ENCODE measurements around the gene DCBLD1.

The DCBLD1 gene

DNA sequence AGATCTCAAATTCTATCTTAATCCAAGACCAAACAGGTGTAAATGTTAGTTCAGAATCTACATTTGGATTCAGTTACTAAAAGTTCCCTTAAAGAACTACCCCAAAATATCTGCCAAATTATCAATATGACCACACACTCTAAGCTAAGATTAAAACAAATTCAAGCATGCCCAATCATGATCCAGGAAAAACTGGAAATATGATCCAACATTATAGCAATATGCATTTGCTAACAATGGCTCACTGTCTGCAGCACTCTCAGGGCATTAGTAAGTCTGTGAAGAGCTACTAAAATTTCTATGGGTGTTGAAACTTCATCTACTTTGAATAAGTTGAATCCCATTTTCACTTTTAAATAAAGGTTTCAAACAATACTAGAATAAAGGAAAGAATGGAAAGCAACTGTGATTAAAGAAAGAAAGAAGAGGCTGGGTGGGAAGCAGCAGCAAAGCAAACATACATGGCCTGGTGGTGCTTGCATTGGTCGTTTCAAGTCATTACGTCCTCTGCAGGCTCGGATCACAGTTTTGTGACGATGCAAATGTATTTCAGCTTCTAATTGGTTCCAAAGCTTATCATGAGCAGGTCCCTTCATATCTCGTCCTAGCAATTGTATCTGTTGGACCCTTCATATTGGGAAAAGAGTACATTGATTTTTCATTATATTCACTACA lies 90.7 kb downstream of the DCBLD1 start:
- TF ChIP-seq POLR2AphosphoS5 (IDR thresholded peaks at IDR 0.05; ENCODE audit: low read depth, low read length) (no peak), TAF1 (IDR thresholded peaks at IDR 0.05; ENCODE audit: borderline replicate concordance, low read depth, low read length) (no peak), POLR2A (IDR thresholded peaks at IDR 0.05; ENCODE audit: low read depth, low read length) (no peak)
- DNase-seq (ENCODE audit: insufficient read length) (no peak), FAIRE-seq (no peak)

- no peak for TF ChIP-seq POLR2AphosphoS5 (IDR thresholded peaks at IDR 0.05; ENCODE audit: low read depth, low read length)
- no peak for TF ChIP-seq POLR2A (IDR thresholded peaks at IDR 0.05; ENCODE audit: low read depth, low read length)
- no peak for FAIRE-seq
- DNase-seq (ENCODE audit: insufficient read length): no peak
Measured at GRCh38 chr6:117574198-117574597, 91.7 kb downstream of the DCBLD1 start.

DNA sequence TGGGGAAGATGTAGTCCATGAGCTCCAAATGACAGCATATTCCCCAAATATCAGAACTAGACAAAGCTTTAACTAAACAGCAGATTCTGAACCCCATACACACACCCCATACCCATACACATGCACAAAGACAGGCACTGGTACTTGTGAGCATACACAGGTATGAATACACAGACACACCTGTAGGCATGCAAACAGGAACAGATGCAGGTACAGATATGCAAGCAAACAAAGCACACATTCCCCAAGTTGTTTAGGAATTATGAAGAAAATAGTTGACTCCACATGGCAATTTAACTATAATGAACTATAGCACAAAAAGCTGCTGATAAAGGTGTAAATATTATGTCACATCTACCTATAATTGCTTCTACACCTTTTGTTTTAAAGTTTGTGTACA lies 103.2 kb downstream of the DCBLD1 start:
- TF ChIP-seq POLR2A (IDR thresholded peaks at IDR 0.05; ENCODE audit: low read depth, low read length): no peak
- no peak for TF ChIP-seq TAF1 (IDR thresholded peaks at IDR 0.05; ENCODE audit: borderline replicate concordance, low read depth, low read length)
- TF ChIP-seq POLR2AphosphoS5 (IDR thresholded peaks at IDR 0.05; ENCODE audit: low read depth, low read length): no peak
- FAIRE-seq (no peak), DNase-seq (ENCODE audit: insufficient read length) (no peak)

DNA sequence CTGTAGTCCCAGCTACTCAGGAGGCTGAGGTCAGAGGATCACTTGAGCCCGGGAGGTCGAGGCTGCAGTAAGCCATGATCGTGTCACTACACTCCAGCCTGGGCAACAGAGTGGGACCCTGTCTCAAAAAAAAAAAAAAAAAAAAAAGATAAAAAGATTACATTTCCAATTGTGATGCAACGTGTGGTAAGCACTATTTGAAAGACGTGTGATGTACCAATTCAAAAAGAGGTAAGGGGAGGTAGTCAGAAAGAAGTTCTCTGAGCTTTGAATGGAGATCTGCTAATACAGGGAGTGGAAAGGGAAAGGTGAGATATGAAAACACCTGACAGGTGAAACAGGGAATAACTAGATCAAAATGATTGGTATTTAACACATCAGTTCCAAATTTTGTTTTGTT lies 108.0 kb downstream of the DCBLD1 start:
- TF ChIP-seq POLR2A (IDR thresholded peaks at IDR 0.05; ENCODE audit: low read depth, low read length): no peak
- TF ChIP-seq TAF1 (IDR thresholded peaks at IDR 0.05; ENCODE audit: borderline replicate concordance, low read depth, low read length): no peak
- FAIRE-seq: no peak
- no peak for DNase-seq (ENCODE audit: insufficient read length)

- no peak for TF ChIP-seq POLR2A (IDR thresholded peaks at IDR 0.05; ENCODE audit: low read depth, low read length)
- TF ChIP-seq POLR2AphosphoS5 (IDR thresholded peaks at IDR 0.05; ENCODE audit: low read depth, low read length): no peak
- TF ChIP-seq TAF1 (IDR thresholded peaks at IDR 0.05; ENCODE audit: borderline replicate concordance, low read depth, low read length): no peak
- FAIRE-seq (no peak), DNase-seq (ENCODE audit: insufficient read length) (no peak)
Measured at GRCh38 chr6:117591405-117591804, 108.9 kb downstream of the DCBLD1 start.

GRCh38 chr6:117592983-117593759 lies 110.7 kb downstream of the DCBLD1 start:
- no peak for FAIRE-seq
- DNase-seq (ENCODE audit: insufficient read length): no peak
- TF ChIP-seq TAF1 (IDR thresholded peaks at IDR 0.05; ENCODE audit: borderline replicate concordance, low read depth, low read length) (no peak), POLR2A (IDR thresholded peaks at IDR 0.05; ENCODE audit: low read depth, low read length) (no peak), POLR2AphosphoS5 (IDR thresholded peaks at IDR 0.05; ENCODE audit: low read depth, low read length) (no peak)

DNA sequence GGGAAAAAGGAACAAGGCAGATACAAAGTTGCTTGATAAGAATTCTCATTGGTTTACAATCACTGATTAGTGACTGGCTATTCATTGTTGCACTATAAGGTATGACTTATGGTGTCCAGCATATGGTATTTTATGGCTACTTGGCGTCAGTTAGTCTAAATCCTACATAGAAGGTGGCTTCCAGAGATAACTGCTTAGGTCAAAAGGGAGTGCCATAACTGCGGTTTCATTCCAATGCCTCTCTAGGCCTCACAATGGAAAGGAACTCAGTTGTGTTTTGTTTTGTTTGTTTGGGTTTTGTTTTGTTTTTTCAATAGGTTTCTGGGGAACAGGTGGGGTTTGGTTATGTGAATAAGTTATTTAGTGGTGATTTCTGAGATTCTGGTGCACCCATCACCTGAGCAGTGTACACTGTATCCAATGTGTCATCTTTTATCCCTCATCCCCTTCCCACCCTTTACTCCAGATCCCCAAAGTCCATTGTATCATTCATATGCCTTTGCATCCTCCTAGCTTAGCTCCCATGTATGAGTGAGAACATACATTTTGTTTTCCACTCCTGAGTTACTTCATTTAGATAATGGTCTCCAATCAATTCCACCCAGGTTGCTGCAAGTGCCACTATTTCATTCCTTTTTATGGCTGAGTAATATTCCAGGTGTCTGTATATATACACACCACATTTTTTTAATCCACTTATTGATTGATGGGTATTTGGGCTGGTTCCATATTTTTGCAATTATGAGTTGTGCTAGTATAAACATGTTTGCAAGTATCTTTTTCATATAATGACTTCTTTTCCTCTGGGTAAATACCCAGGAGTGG lies 112.8 kb downstream of the DCBLD1 start:
- DNase-seq (ENCODE audit: insufficient read length) (no peak), FAIRE-seq (no peak)
- TF ChIP-seq TAF1 (IDR thresholded peaks at IDR 0.05; ENCODE audit: borderline replicate concordance, low read depth, low read length) (no peak), POLR2AphosphoS5 (IDR thresholded peaks at IDR 0.05; ENCODE audit: low read depth, low read length) (no peak)

GRCh38 chr6:117597755-117598154 lies 115.3 kb downstream of the DCBLD1 start:
- FAIRE-seq (no peak), DNase-seq (ENCODE audit: insufficient read length) (no peak)
- TF ChIP-seq TAF1 (IDR thresholded peaks at IDR 0.05; ENCODE audit: borderline replicate concordance, low read depth, low read length) (no peak), POLR2AphosphoS5 (IDR thresholded peaks at IDR 0.05; ENCODE audit: low read depth, low read length) (no peak), POLR2A (IDR thresholded peaks at IDR 0.05; ENCODE audit: low read depth, low read length) (no peak)

All from GM12892 (cell line).